Smooth muscle cell (in vitro differentiated cells): ENCODE measurements around the gene CHST11. TPM values are rescaled to one million over a fixed set of nuclear protein-coding genes. Genes with fewer than 3 reads are reported as not detected.
"Not testable (repeated sequence)": the region's sequence is repeated elsewhere in the genome, so short reads cannot be mapped to it uniquely, and the experiment has no call there.

Experiments used
- DNase-seq: peaks from one replicate; lab custom pipeline; 2025; ENCODE audit not compliant: unreplicated experiment; lab: John Stamatoyannopoulos, UW
- H2AFZ ChIP-seq: fragments of 200-600 bp; sonication (generic); 2 replicates; pipeline ENCODE4 v1.6.0; 2016; ENCODE audit warnings: antibody characterized with exemption, low read depth, mild to moderate bottlenecking
- H3F3A ChIP-seq: fragments of 200-600 bp; sonication (generic); 2 replicates; pipeline ENCODE4 v1.6.0; 2017; ENCODE audit warnings: antibody characterized with exemption, low read depth
- H3K27ac ChIP-seq: fragments of 200-600 bp; sonication (generic); 2 replicates; pipeline ENCODE4 v1.5.1; 2016; ENCODE audit warnings: low read depth, mild to moderate bottlenecking
- H3K27me3 ChIP-seq: fragments of 200-600 bp; sonication (generic); 2 replicates; pipeline ENCODE4 v1.6.1; 2016; ENCODE audit warnings: low read depth, mild to moderate bottlenecking
- H3K36me3 ChIP-seq: fragments of 200-600 bp; sonication (generic); 2 replicates; pipeline ENCODE4 v1.5.1; 2016; ENCODE audit warnings: low read depth
- H3K4me1 ChIP-seq: fragments of 200-600 bp; sonication (generic); 2 replicates; pipeline ENCODE4 v1.5.1; 2016; ENCODE audit warnings: low read depth
- H3K4me2 ChIP-seq: fragments of 200-600 bp; sonication (generic); 2 replicates; pipeline ENCODE4 v1.6.0; 2016; ENCODE audit warnings: mild to moderate bottlenecking
- H3K4me3 ChIP-seq: fragments of 200-600 bp; sonication (generic); 2 replicates; pipeline ENCODE4 v1.5.1; 2016; ENCODE audit warnings: mild to moderate bottlenecking
- H3K79me2 ChIP-seq: fragments of 200-600 bp; sonication (generic); 2 replicates; pipeline ENCODE4 v1.6.0; 2016; ENCODE audit warnings: low read depth, mild to moderate bottlenecking
- H3K9ac ChIP-seq: fragments of 200-600 bp; sonication (generic); 2 replicates; pipeline ENCODE4 v1.6.0; 2016; ENCODE audit warnings: low read depth
- H3K9me3 ChIP-seq: fragments of 200-600 bp; sonication (generic); replicated peaks from 2 replicates; pipeline ENCODE4 v1.5.1; 2016; ENCODE audit warnings: low read depth
- H4K20me1 ChIP-seq: fragments of 200-600 bp; sonication (generic); 2 replicates; pipeline ENCODE4 v1.6.0; 2016; ENCODE audit warnings: low read depth
- CTCF ChIP-seq: fragments of 200-600 bp; sonication (generic); IDR thresholded peaks from 2 replicates; pipeline ENCODE4 v1.5.1; 2017; ENCODE audit warnings: borderline replicate concordance, mild to moderate bottlenecking, antibody characterized with exemption; ENCODE audit not compliant: insufficient read depth, poor library complexity, severe bottlenecking
- WGBS: methylation state at CpG from one replicate; pipeline ENCODE4 v1.1.7; 2016; ENCODE audit warnings: low lambda C conversion rate; 5-methylcytosine and 5-hydroxymethylcytosine counted together
- polyA plus RNA-seq: library from polyadenylated mRNA; unstranded; fragments of >200 nt; fragmentation: Nextera tagmentation; extraction: Ambion mirVana; gene quantifications from 2 replicates; pipeline ENCODE4 v1.2.1, GENCODE V29; 2016
- total RNA-seq: library from RNA; depleted of rRNA; stranded (reverse); fragments of >200 nt; gene quantifications from 2 replicates; pipeline ENCODE4 v1.2.3, GENCODE V29; 2014

The CHST11 gene
- total and polyA plus RNA-seq, 2 experiments from 2014 or later: 6.9 to 10.2 TPM

DNA sequence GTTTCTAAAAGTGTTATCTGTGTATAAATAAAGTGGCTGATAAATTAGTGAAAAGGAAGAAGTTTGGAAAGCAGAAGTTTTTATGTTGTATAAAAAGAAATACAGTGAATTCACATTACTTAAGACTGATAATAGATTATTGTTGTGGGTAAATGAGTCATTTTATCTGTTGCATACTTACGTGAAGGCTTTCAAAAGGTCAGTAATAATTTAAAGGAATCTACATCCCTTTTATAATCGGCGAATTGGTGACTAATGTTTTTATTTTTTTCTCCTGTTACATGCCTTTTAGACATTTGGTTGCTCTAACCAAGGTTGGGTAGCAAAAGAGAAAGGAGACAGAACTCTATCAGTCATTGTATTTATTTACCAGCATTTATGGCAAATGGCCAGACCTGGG is 345.5 kb downstream of the CHST11 start:
- no peak overlapping the region for H3K9ac ChIP-seq
- no peak overlapping the region for H3K4me2 ChIP-seq
- H4K20me1 ChIP-seq: no peaks in the 10 kb centered on the region
- no peak overlapping the region for H3K27ac ChIP-seq
- H3F3A ChIP-seq: no peaks in the 10 kb centered on the region
- WGBS: 84% methylated on average over 3 of the region's 3 CpGs
- H3K9me3 ChIP-seq: peaks cover 9% of the 10 kb centered on the region
- no peaks in the 10 kb centered on the region for H3K36me3 ChIP-seq
- no peaks in the 10 kb centered on the region for H3K79me2 ChIP-seq
- DNase-seq: no peak
- H2AFZ ChIP-seq: no peak overlapping the region
- no peaks in the 10 kb centered on the region for H3K4me1 ChIP-seq
- no peaks in the 10 kb centered on the region for H3K27me3 ChIP-seq
- no peak for TF ChIP-seq CTCF
- no peak overlapping the region for H3K4me3 ChIP-seq

- Histone ChIP-seq H3K27ac (no peak overlapping the region), H4K20me1 (no peaks in the 10 kb centered on the region), H3K27me3 (no peaks in the 10 kb centered on the region), H3K36me3 (no peaks in the 10 kb centered on the region), H2AFZ (no peak overlapping the region), H3K4me3 (no peak overlapping the region), H3K9ac (no peak overlapping the region), H3K4me2 (peak overlapping the region; percentile 47), H3K4me1 (no peaks in the 10 kb centered on the region), H3K79me2 (no peaks in the 10 kb centered on the region), H3K9me3 (no peaks in the 10 kb centered on the region), H3F3A (no peaks in the 10 kb centered on the region)
- 53% methylated on average over 4 of the region's 4 CpGs for WGBS
- no peak for DNase-seq
- no peak for TF ChIP-seq CTCF
Measured at GRCh38 chr12:104805186-104805585, 348.4 kb downstream of the CHST11 start.

DNA sequence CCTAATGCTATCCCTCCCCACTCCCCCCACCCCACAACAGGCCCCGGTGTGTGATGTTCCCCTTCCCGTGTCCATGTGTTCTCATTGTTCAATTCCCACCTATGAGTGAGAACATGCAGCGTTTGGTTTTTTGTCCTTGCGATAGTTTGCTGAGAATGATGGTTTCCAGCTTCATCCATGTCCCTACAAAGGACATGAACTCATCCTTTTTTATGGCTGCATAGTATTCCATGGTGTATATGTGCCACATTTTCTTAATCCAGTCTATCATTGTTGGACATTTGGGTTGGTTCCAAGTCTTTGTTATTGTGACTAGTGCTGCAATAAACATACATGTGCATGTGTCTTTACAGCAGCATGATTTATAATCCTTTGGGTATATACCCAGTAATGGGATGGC is 349.4 kb downstream of the CHST11 start:
- H2AFZ ChIP-seq, H3K36me3 ChIP-seq, H3K79me2 ChIP-seq, H3K9ac ChIP-seq, H3K4me3 ChIP-seq, DNase-seq, H4K20me1 ChIP-seq, H3K4me2 ChIP-seq, H3K4me1 ChIP-seq, H3K27me3 ChIP-seq, H3F3A ChIP-seq, H3K27ac ChIP-seq, H3K9me3 ChIP-seq: not testable (repeated sequence)
- WGBS: no CpG with 5 or more reads among the region's 4 CpGs

DNA sequence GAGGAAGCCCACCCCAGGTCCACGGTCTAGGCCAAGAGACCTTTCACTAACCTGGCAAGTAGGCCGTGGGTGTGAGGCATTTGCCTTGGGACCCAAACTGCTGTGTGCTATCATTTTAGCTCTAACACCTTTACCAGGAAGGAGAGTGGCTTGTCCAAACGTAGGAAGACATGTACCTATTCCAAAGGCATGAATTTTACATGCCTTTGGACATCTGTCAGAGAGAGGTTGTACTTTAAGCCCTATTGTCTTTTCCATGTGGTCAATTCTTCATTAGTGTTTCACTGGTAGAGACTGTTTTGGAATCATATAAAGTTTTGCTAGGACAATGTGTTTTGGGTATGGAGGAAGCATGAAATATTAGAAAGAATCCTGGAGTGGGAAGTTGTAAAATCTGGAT is 352.5 kb downstream of the CHST11 start:
- no peak overlapping the region for H2AFZ ChIP-seq
- H4K20me1 ChIP-seq: no peaks in the 10 kb centered on the region
- H3K4me1 ChIP-seq: no peaks in the 10 kb centered on the region
- no peaks in the 10 kb centered on the region for H3K27me3 ChIP-seq
- no peaks in the 10 kb centered on the region for H3K9me3 ChIP-seq
- H3K4me2 ChIP-seq: no peak overlapping the region
- H3K4me3 ChIP-seq: no peak overlapping the region
- 83% methylated on average over 3 of the region's 3 CpGs for WGBS
- no peak overlapping the region for H3K27ac ChIP-seq
- no peaks in the 10 kb centered on the region for H3K79me2 ChIP-seq
- no peak for TF ChIP-seq CTCF
- no peak for DNase-seq
- H3K36me3 ChIP-seq: no peaks in the 10 kb centered on the region
- H3K9ac ChIP-seq: no peak overlapping the region
- H3F3A ChIP-seq: no peaks in the 10 kb centered on the region
